K562 (cell line): Measurements from ENCODE around the gene LSM12. TPM values are rescaled to one million over a fixed set of nuclear protein-coding genes. Genes with fewer than 3 reads are reported as not detected.

Source experiments
- ARID1B ChIP-seq: fragments of 450-650 bp; IDR thresholded peaks from 2 replicates; pipeline ENCODE4 v1.6.1; 2016; ENCODE audit warnings: antibody characterized with exemption, mild to moderate bottlenecking, inconsistent platforms
- CTBP1 ChIP-seq: fragments of 450-650 bp; IDR thresholded peaks from 2 replicates; pipeline ENCODE4 v1.6.1; 2016; ENCODE audit warnings: borderline replicate concordance
- CTCFL ChIP-seq: IDR thresholded peaks from 2 replicates; pipeline ENCODE4 v1.6.1; 2011; ENCODE audit warnings: borderline replicate concordance, low read depth, mild to moderate bottlenecking, moderate library complexity, low read length; ENCODE audit not compliant: insufficient read depth, poor library complexity, severe bottlenecking
- ERF ChIP-seq: fragments of 450-650 bp; formaldehyde crosslinking; IDR thresholded peaks from 2 replicates; pipeline ENCODE4 v1.4.0; 2020; ENCODE audit warnings: mild to moderate bottlenecking, mixed read lengths
- FOS ChIP-seq: IDR thresholded peaks from 3 replicates; pipeline ENCODE4 v1.6.1; 2011; ENCODE audit not compliant: insufficient read length; ENCODE audit errors: extremely low read depth
- HBP1 ChIP-seq: fragments of 450-650 bp; formaldehyde crosslinking; IDR thresholded peaks from 2 replicates; pipeline ENCODE4 v1.4.0; 2022; ENCODE audit warnings: missing genetic modification characterization
- HDAC1 ChIP-seq, 2 experiments: fragments of 450-650 bp; IDR thresholded peaks; 2 replicates each; pipeline ENCODE4 v1.6.1; 2016 to 2017; ENCODE audit warnings: inconsistent platforms in 1 of 2, mild to moderate bottlenecking in 1 of 2, moderate library complexity in 1 of 2
- HDAC3 ChIP-seq: fragments of 450-650 bp; IDR thresholded peaks from 2 replicates; pipeline ENCODE4 v1.6.1; 2018; ENCODE audit warnings: borderline replicate concordance, mild to moderate bottlenecking, moderate library complexity; ENCODE audit not compliant: partially characterized antibody
- LEF1 ChIP-seq: fragments of 450-650 bp; IDR thresholded peaks from 2 replicates; pipeline ENCODE4 v1.6.1; 2016; ENCODE audit warnings: mild to moderate bottlenecking
- MECOM ChIP-seq: fragments of 250-450 bp; sonication (Bioruptor Pico); IDR thresholded peaks from 2 replicates; pipeline ENCODE4 v1.8.0; 2022; ENCODE audit warnings: inconsistent platforms
- MNT ChIP-seq, 2 experiments: fragments of 450-650 bp; conservative IDR thresholded peaks; 2 replicates each; pipeline ENCODE4 v1.6.1; 2017; ENCODE audit warnings: mild to moderate bottlenecking in 2 of 2, moderate library complexity in 2 of 2
- MXI1 ChIP-seq: IDR thresholded peaks from 2 replicates; pipeline ENCODE4 v1.6.1; 2011; ENCODE audit warnings: low read depth, mild to moderate bottlenecking, improper control_type of control experiment, low read length
- NCOR1 ChIP-seq: fragments of 450-650 bp; IDR thresholded peaks from 2 replicates; pipeline ENCODE4 v1.6.1; 2016; ENCODE audit warnings: mild to moderate bottlenecking, moderate library complexity
- NR1H2 ChIP-seq: sonication (generic); formaldehyde crosslinking; IDR thresholded peaks from 2 replicates; pipeline ENCODE4 v1.4.0; 2020; ENCODE audit warnings: mild to moderate bottlenecking, missing genetic modification reagents
- NRF1 ChIP-seq, 2 experiments: fragments of 450-650 bp; IDR thresholded peaks in 1 of 2; conservative IDR thresholded peaks in 1 of 2; 2 replicates each; pipeline ENCODE4 v1.6.1; 2014; ENCODE audit warnings: mild to moderate bottlenecking in 2 of 2
- PHTF2 ChIP-seq: fragments of 250-450 bp; sonication (Bioruptor Pico); IDR thresholded peaks from 2 replicates; pipeline ENCODE4 v1.5.0; 2021; ENCODE audit warnings: mild to moderate bottlenecking
- POLR2AphosphoS5 ChIP-seq: IDR thresholded peaks from 2 replicates; pipeline ENCODE4 v1.6.1; 2011; ENCODE audit warnings: mild to moderate bottlenecking, low read depth, low read length, moderate library complexity; ENCODE audit not compliant: control insufficient read depth, insufficient read depth
- RBFOX2 ChIP-seq: fragments of 200-400 bp; formaldehyde crosslinking; IDR thresholded peaks from 2 replicates; pipeline ENCODE4 v1.6.1; 2017; ENCODE audit warnings: low read depth, mild to moderate bottlenecking, low read length, moderate library complexity
- SIN3B ChIP-seq: fragments of 450-650 bp; IDR thresholded peaks from 2 replicates; pipeline ENCODE4 v1.6.1; 2017; ENCODE audit warnings: low read depth, mild to moderate bottlenecking, moderate library complexity
- SP1 ChIP-seq: sonication (generic); formaldehyde crosslinking; IDR thresholded peaks from 2 replicates; pipeline ENCODE4 v1.8.1; 2022; ENCODE audit warnings: mild to moderate bottlenecking, missing genetic modification reagents
- SUPT5H ChIP-seq: fragments of 450-650 bp; IDR thresholded peaks from 2 replicates; pipeline ENCODE4 v1.6.1; 2016
- polyA plus RNA-seq, 8 experiments: library from polyadenylated mRNA; depleted of rRNA in 4 of 8; stranded (reverse) in 5 of 8; unstranded in 3 of 8; fragments of >200 nt; fragmentation: Nextera tagmentation in 2 of 8; fragmentation: Illumina TruSeq in 1 of 8; extraction: Ambion mirVana in 2 of 8; extraction: Trizol in 1 of 8; gene quantifications; 2 replicates each; pipeline versions ENCODE4 v1.2.1 to v1.2.3, GENCODE V29; 2011 to 2014; ENCODE audit warnings: inconsistent platforms in 1 of 8, missing spikeins in 1 of 8
- total RNA-seq, 7 experiments: library from RNA; depleted of rRNA in 6 of 7; stranded (reverse); fragments of >200 nt in 6 of 7; fragmentation: Illumina TruSeq in 2 of 7; extraction: Trizol in 2 of 7; gene quantifications; 2 replicates each; pipeline versions ENCODE4 v1.2.1 to v1.2.3, GENCODE V29; 2011 to 2021; ENCODE audit warnings: low replicate concordance in 1 of 7

The LSM12 gene
- total and polyA plus RNA-seq, 9 of the 15 experiments (the other 6 are each of a cell fraction or from before 2014, with no cell fraction given) = 53.0 to 258 (median 89.3) TPM

DNA sequence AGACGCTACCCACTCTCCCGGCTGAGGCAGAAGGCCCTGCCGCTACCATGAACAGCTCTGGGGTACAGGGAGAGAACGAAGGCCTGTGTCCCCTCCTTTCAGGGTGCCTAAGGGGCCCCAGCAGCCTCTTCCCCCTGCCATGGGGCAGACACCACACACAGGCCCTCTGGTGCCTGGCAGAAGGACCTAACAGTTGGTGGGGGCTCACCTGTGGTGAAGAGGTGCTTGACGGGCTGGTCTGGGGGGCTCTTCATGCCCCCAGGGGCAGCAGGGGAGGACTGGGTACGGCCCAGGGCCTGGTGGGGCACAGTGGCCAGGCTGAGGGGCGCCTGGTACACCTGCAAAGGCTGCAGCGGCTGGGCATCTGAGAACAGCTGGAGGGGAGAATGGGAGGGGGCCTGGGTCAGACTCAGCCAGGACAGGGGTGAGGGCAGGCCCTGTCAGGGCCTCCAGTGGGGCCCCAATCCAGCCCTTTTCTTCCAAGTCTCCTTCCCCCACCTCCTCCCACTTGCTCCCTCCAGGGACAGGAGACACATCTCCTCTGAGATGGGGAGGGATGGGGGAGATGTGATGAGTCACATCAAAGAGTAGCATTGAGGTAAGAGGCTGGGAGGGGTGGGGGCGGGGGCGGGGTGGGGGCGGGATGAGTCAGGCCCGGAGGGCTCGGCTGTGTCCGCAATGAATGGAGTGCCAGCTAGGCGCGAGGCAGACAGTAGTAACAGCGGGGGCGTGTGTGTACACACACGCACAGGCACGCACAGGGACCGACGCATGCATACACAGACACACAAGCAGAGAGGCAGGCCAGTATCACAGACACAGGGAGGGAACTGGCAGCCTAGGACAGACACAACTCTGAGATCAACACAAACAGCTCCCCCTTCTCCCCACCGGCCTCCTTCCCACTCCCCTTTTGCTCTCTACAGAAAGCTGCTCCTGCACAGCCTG is 20.2 kb upstream of the LSM12 start (continued):
- no peak for TF ChIP-seq MXI1
- no peak for TF ChIP-seq MECOM
- no peak for TF ChIP-seq ERF (CRISPR knock-in tag)
- 0 out of 2 replicates have a peak, but pooled peaks have one; percentile 38 for TF ChIP-seq LEF1
- TF ChIP-seq ARID1B = peak; percentile 36; the same call in 1 of the 2 replicates
- peak; percentile 37; the same call in 1 of the 2 replicates for TF ChIP-seq RBFOX2
- TF ChIP-seq HDAC3 = no peak
- no peak for TF ChIP-seq CTCFL
- TF ChIP-seq HBP1 (CRISPR knock-in tag) = peak; percentile 47; the same call in 1 of the 2 replicates
- peak; percentile 48; the same call in 1 of the 2 replicates for TF ChIP-seq SUPT5H
- 0 out of 2 replicates have a peak, but pooled peaks have one; percentile 39 for TF ChIP-seq NCOR1
- peak; percentile 48 to 61; a peak in 3 of 4 replicates for TF ChIP-seq NRF1 (conservative IDR thresholded peaks at IDR 0.05 in 1 of 2, IDR thresholded peaks at IDR 0.05 in 1 of 2)
- no peak for TF ChIP-seq SIN3B
- TF ChIP-seq CTBP1 = peak; percentile 40; the same call in 1 of the 2 replicates
- no peak; the same call in 1 of the 2 replicates for TF ChIP-seq SP1 (CRISPR knock-in tag)
- TF ChIP-seq HDAC1 (IDR thresholded peaks at IDR 0.05) = peak in 1 of 2 experiments; percentile 64; a peak in 2 of 4 replicates
- no peak for TF ChIP-seq NR1H2 (CRISPR knock-in tag)
- peak; percentile 76 to 78 for TF ChIP-seq MNT (conservative IDR thresholded peaks at IDR 0.05)
- peak; percentile 43 for TF ChIP-seq FOS
- TF ChIP-seq PHTF2 (CRISPR knock-in tag) = no peak
- TF ChIP-seq POLR2AphosphoS5 = peak; percentile 44; the same call in 1 of the 2 replicates
